Measurements from ENCODE around the gene PDE4D.

DNA sequence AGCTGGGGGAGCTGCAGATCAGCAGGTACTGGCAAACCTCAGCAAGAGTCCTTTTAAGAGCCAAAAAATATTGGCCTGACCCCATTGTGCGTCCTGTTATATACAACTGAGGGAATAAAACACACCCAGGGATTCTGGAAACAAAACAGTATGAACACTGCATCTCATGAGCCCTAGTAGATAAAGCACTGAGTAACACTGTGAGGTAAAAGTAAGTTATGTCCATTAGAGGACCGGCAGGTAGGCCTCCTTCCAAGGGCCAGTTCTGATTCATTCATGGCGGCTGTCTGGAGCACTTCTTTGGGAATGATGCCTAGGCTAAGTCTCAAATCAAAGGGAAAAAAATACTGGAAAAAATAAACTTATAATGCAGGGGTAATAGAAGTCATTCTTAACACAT, 64.9 kb downstream of the PDE4D start:
- TF ChIP-seq, protein P1, sequence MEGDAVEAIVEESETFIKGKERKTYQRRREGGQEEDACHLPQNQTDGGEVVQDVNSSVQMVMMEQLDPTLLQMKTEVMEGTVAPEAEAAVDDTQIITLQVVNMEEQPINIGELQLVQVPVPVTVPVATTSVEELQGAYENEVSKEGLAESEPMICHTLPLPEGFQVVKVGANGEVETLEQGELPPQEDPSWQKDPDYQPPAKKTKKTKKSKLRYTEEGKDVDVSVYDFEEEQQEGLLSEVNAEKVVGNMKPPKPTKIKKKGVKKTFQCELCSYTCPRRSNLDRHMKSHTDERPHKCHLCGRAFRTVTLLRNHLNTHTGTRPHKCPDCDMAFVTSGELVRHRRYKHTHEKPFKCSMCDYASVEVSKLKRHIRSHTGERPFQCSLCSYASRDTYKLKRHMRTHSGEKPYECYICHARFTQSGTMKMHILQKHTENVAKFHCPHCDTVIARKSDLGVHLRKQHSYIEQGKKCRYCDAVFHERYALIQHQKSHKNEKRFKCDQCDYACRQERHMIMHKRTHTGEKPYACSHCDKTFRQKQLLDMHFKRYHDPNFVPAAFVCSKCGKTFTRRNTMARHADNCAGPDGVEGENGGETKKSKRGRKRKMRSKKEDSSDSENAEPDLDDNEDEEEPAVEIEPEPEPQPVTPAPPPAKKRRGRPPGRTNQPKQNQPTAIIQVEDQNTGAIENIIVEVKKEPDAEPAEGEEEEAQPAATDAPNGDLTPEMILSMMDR (IDR thresholded peaks at IDR 0.05) = no peak
- no peak for TF ChIP-seq POLR2A (IDR thresholded peaks at IDR 0.05)

All from heart left ventricle (tissue), 13 donors.